ENCODE results near the gene MGMT. TPM values are rescaled to one million over a fixed set of nuclear protein-coding genes. Genes with fewer than 3 reads are reported as not detected.

Gene MGMT
- total and polyA plus RNA-seq, 2 experiments from 2014 or later = 19.3 to 21.9 TPM

DNA sequence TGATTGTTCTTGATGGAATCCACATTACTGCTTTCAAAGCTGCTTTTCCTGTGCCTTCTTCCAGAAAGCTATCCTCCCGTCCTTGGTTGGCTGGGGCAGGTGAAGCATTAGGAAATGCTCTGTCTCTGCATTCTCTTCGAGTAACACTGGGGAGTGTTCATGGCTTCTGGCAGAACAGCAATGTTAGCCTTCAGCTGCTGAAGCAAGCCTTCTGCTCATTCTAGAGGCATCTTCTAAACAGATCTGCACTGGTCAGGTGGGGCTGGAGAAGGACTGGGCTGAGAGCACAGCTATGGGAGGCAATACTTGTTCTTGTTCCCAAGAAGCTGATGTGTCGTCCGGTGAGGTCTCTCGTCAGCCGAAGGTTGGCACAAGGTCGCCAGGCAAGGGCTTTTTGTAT, 80.6 kb downstream of the MGMT start (continued):
- TF ChIP-seq, protein P1, sequence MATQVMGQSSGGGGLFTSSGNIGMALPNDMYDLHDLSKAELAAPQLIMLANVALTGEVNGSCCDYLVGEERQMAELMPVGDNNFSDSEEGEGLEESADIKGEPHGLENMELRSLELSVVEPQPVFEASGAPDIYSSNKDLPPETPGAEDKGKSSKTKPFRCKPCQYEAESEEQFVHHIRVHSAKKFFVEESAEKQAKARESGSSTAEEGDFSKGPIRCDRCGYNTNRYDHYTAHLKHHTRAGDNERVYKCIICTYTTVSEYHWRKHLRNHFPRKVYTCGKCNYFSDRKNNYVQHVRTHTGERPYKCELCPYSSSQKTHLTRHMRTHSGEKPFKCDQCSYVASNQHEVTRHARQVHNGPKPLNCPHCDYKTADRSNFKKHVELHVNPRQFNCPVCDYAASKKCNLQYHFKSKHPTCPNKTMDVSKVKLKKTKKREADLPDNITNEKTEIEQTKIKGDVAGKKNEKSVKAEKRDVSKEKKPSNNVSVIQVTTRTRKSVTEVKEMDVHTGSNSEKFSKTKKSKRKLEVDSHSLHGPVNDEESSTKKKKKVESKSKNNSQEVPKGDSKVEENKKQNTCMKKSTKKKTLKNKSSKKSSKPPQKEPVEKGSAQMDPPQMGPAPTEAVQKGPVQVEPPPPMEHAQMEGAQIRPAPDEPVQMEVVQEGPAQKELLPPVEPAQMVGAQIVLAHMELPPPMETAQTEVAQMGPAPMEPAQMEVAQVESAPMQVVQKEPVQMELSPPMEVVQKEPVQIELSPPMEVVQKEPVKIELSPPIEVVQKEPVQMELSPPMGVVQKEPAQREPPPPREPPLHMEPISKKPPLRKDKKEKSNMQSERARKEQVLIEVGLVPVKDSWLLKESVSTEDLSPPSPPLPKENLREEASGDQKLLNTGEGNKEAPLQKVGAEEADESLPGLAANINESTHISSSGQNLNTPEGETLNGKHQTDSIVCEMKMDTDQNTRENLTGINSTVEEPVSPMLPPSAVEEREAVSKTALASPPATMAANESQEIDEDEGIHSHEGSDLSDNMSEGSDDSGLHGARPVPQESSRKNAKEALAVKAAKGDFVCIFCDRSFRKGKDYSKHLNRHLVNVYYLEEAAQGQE (IDR thresholded peaks at IDR 0.05; ENCODE audit: unreplicated experiment) = no peak
- TF ChIP-seq STAT1 (IDR thresholded peaks at IDR 0.05; ENCODE audit: unreplicated experiment) = no peak

DNA sequence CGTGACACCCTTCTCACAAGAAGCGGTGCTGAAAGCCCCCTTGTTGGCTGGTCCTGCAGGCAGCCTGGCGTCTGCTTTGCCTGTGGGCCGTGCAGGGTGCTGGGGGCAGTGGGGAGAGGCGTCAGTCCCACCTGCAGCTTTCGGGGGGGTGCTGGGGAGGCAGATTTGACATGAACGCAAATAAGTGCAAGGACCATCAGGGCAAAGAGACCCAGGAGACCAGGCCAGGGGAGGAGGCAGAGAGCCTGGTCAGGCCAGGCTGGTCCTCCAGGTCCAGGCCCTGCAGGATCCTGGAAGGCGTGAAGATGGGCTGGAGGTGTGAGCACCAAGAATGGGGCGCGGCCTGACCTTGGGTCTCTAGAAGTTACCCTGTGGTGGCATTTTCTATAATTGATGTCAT, 81.6 kb downstream of the MGMT start:
- no peak overlapping the region for H2AFZ ChIP-seq
- no peak overlapping the region for H3K27ac ChIP-seq (ENCODE audit: low read depth)
- H3K4me3 ChIP-seq = no peak overlapping the region
- no peaks in the 10 kb centered on the region; the same call in 2 of the 3 replicates for H3K9me3 Mint-ChIP-seq
- no peaks in the 10 kb centered on the region; the same call in 2 of the 3 replicates for H3K4me1 Mint-ChIP-seq
- H3K36me3 ChIP-seq (ENCODE audit: insufficient read depth) = no peaks in the 10 kb centered on the region
- no peaks in the 10 kb centered on the region for H3K27me3 ChIP-seq (ENCODE audit: insufficient read depth)
- H3K27ac Mint-ChIP-seq = no peak overlapping the region
- no peaks in the 10 kb centered on the region for H3K27me3 Mint-ChIP-seq (ENCODE audit: insufficient read depth, low read depth, poor library complexity)
- H3K4me3 Mint-ChIP-seq = no peak overlapping the region
- no peaks in the 10 kb centered on the region for H3F3A ChIP-seq (replicated peaks; ENCODE audit: low read depth)
- H3K79me2 ChIP-seq (replicated peaks; ENCODE audit: insufficient read depth) = no peaks in the 10 kb centered on the region
- no peak for DNase-seq (ENCODE audit: low spot score)
- H3K9me2 ChIP-seq (ENCODE audit: insufficient read depth) = no peaks in the 10 kb centered on the region
- 0 out of 3 replicates have a peak, but pooled peaks cover 2% of the 10 kb centered on the region for H3K36me3 Mint-ChIP-seq (ENCODE audit: low read depth)
- H3K4me1 ChIP-seq (ENCODE audit: insufficient read depth) = no peaks in the 10 kb centered on the region
- no peak for ATAC-seq
- no peaks in the 10 kb centered on the region for H4K20me1 ChIP-seq (replicated peaks; ENCODE audit: insufficient read depth)
- H3K4me2 ChIP-seq = no peak overlapping the region
- TF ChIP-seq NANOG (IDR thresholded peaks at IDR 0.05; ENCODE audit: borderline replicate concordance) = no peak
- TF ChIP-seq, protein P1 (IDR thresholded peaks at IDR 0.05; ENCODE audit: unreplicated experiment) = no peak
- TF ChIP-seq ZNF331 (CRISPR knock-in tag; IDR thresholded peaks at IDR 0.05; ENCODE audit: low read depth) = no peak
- TF ChIP-seq CREB1 (CRISPR knock-in tag; IDR thresholded peaks at IDR 0.05; ENCODE audit: low read depth) = no peak
- no peak for TF ChIP-seq ZNF114 (CRISPR knock-in tag; IDR thresholded peaks at IDR 0.05)
- TF ChIP-seq, protein P2, sequence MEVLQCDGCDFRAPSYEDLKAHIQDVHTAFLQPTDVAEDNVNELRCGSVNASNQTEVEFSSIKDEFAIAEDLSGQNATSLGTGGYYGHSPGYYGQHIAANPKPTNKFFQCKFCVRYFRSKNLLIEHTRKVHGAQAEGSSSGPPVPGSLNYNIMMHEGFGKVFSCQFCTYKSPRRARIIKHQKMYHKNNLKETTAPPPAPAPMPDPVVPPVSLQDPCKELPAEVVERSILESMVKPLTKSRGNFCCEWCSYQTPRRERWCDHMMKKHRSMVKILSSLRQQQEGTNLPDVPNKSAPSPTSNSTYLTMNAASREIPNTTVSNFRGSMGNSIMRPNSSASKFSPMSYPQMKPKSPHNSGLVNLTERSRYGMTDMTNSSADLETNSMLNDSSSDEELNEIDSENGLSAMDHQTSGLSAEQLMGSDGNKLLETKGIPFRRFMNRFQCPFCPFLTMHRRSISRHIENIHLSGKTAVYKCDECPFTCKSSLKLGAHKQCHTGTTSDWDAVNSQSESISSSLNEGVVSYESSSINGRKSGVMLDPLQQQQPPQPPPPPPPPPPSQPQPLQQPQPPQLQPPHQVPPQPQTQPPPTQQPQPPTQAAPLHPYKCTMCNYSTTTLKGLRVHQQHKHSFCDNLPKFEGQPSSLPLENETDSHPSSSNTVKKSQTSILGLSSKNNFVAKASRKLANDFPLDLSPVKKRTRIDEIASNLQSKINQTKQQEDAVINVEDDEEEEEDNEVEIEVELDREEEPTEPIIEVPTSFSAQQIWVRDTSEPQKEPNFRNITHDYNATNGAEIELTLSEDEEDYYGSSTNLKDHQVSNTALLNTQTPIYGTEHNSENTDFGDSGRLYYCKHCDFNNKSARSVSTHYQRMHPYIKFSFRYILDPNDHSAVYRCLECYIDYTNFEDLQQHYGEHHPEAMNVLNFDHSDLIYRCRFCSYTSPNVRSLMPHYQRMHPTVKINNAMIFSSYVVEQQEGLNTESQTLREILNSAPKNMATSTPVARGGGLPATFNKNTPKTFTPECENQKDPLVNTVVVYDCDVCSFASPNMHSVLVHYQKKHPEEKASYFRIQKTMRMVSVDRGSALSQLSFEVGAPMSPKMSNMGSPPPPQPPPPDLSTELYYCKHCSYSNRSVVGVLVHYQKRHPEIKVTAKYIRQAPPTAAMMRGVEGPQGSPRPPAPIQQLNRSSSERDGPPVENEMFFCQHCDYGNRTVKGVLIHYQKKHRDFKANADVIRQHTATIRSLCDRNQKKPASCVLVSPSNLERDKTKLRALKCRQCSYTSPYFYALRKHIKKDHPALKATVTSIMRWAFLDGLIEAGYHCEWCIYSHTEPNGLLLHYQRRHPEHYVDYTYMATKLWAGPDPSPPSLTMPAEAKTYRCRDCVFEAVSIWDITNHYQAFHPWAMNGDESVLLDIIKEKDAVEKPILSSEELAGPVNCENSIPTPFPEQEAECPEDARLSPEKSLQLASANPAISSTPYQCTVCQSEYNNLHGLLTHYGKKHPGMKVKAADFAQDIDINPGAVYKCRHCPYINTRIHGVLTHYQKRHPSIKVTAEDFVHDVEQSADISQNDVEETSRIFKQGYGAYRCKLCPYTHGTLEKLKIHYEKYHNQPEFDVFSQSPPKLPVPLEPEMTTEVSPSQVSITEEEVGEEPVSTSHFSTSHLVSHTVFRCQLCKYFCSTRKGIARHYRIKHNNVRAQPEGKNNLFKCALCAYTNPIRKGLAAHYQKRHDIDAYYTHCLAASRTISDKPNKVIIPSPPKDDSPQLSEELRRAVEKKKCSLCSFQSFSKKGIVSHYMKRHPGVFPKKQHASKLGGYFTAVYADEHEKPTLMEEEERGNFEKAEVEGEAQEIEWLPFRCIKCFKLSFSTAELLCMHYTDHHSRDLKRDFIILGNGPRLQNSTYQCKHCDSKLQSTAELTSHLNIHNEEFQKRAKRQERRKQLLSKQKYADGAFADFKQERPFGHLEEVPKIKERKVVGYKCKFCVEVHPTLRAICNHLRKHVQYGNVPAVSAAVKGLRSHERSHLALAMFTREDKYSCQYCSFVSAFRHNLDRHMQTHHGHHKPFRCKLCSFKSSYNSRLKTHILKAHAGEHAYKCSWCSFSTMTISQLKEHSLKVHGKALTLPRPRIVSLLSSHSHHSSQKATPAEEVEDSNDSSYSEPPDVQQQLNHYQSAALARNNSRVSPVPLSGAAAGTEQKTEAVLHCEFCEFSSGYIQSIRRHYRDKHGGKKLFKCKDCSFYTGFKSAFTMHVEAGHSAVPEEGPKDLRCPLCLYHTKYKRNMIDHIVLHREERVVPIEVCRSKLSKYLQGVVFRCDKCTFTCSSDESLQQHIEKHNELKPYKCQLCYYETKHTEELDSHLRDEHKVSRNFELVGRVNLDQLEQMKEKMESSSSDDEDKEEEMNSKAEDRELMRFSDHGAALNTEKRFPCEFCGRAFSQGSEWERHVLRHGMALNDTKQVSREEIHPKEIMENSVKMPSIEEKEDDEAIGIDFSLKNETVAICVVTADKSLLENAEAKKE (CRISPR knock-in tag; IDR thresholded peaks at IDR 0.05) = no peak
- no peak for TF ChIP-seq STAT1 (IDR thresholded peaks at IDR 0.05; ENCODE audit: unreplicated experiment)
- no peak for TF ChIP-seq POLR2AphosphoS5 (IDR thresholded peaks at IDR 0.05; ENCODE audit: low read depth)
- TF ChIP-seq, protein P3, sequence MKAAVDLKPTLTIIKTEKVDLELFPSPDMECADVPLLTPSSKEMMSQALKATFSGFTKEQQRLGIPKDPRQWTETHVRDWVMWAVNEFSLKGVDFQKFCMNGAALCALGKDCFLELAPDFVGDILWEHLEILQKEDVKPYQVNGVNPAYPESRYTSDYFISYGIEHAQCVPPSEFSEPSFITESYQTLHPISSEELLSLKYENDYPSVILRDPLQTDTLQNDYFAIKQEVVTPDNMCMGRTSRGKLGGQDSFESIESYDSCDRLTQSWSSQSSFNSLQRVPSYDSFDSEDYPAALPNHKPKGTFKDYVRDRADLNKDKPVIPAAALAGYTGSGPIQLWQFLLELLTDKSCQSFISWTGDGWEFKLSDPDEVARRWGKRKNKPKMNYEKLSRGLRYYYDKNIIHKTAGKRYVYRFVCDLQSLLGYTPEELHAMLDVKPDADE (IDR thresholded peaks at IDR 0.05) = no peak
